Measurements from ENCODE around the gene UQCR11. TPM values are rescaled to one million over a fixed set of nuclear protein-coding genes. Genes with fewer than 3 reads are reported as not detected.
A peak's percentile ranks its signal among the peaks of the same experiment; 100 is the strongest.

UQCR11 gene
- total and polyA plus RNA-seq, 2 experiments from 2014 or later, result 49.3 to 669 TPM

DNA sequence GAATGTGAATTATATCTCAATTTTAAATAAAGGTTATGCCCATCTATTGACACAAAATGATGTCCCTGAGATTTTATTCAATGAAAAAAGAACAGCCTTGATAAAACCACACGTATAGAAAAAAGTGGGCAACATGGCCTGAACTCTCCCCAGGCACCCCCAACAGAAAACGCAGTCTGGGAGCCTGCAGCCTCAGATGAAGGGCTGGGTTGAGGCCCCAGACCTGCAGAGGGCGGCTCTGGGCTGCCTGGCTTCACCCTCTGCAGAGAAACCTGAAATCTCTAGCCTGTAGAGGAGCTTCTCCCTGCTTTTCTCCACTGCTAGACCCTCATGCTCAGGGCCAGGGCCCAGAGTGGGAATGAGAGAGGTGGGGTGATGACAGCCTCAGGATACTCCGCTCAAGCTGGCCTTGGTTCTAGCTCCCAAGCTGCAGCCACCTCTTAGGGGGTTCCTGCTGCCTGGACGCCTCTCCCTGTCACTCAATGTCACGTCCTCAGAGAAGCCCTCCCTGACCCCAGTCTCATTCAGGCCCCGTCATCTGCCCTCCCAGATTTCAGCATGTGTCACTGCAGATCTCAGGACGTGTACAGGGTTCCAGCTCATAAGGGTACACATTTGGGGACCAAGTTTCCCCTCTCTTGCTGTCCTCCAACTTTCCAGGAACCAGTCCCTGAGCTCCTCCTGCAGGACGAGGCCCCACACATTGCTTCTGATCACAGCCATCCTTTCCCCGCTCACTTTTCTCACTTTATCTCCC lies 14.4 kb downstream of the UQCR11 start:
- peaks cover 13% of the 10 kb centered on the region; the same call in 1 of the 2 replicates for H3F3A ChIP-seq (ENCODE audit: insufficient read depth)
- H3K9me2 ChIP-seq (ENCODE audit: insufficient read depth), result no peaks in the 10 kb centered on the region
- in situ Hi-C loops (cut with MboI), result no loop called here
- peak; percentile 57 for DNase-seq
- TF ChIP-seq EZH2phosphoT487 (IDR thresholded peaks at IDR 0.05; ENCODE audit: insufficient read depth, low read depth) (no peak), EZH2 (IDR thresholded peaks at IDR 0.05; ENCODE audit: insufficient read depth, poor library complexity, severe bottlenecking) (no peak)
- no peak overlapping the region for H2AFZ ChIP-seq
- H3K36me3 ChIP-seq (ENCODE audit: low read depth), result no peaks in the 10 kb centered on the region
- peak overlapping the region; percentile 79 for H3K4me2 ChIP-seq (ENCODE audit: unreplicated experiment)
- peaks cover 18% of the 10 kb centered on the region for H3K4me1 ChIP-seq (ENCODE audit: insufficient read depth)
- H3K9me3 ChIP-seq (ENCODE audit: low read depth), result no peaks in the 10 kb centered on the region
- no peaks in the 10 kb centered on the region for H3K27me3 ChIP-seq (replicated peaks; ENCODE audit: insufficient read depth)
- peak overlapping the region; percentile 99 for H3K4me3 ChIP-seq
- H3K79me2 ChIP-seq (ENCODE audit: insufficient read depth), result peaks cover 63% of the 10 kb centered on the region
- no peaks in the 10 kb centered on the region for H4K20me1 ChIP-seq (ENCODE audit: insufficient read depth)
- peak overlapping the region; percentile 90 for H3K27ac ChIP-seq
- WGBS, 2 experiments (ENCODE audit: low coverage in 1 of 2, low lambda C conversion rate in 2 of 2, missing lambda C conversion rate in 2 of 2), result 33 to 37% methylated on average over 10 of the region's 10 CpGs
- H3K9ac ChIP-seq, result peak overlapping the region; percentile 99

- no peak for TF ChIP-seq EZH2 (IDR thresholded peaks at IDR 0.05; ENCODE audit: insufficient read depth, poor library complexity, severe bottlenecking)
- TF ChIP-seq EZH2phosphoT487 (IDR thresholded peaks at IDR 0.05; ENCODE audit: insufficient read depth, low read depth), result no peak
- H3F3A ChIP-seq (ENCODE audit: insufficient read depth), result no peaks in the 10 kb centered on the region
- H3K79me2 ChIP-seq (ENCODE audit: insufficient read depth), result peaks cover 87% of the 10 kb centered on the region
- WGBS, 2 experiments (ENCODE audit: low coverage in 1 of 2, low lambda C conversion rate in 2 of 2, missing lambda C conversion rate in 2 of 2), result 51 to 61% methylated on average over 9 of the region's 9 CpGs
- H3K4me1 ChIP-seq (ENCODE audit: insufficient read depth), result peaks cover 18% of the 10 kb centered on the region
- in situ Hi-C loops (cut with MboI), result no loop called here
- H4K20me1 ChIP-seq (ENCODE audit: insufficient read depth), result no peaks in the 10 kb centered on the region
- H3K27me3 ChIP-seq (replicated peaks; ENCODE audit: insufficient read depth), result no peaks in the 10 kb centered on the region
- no peak overlapping the region for H3K4me2 ChIP-seq (ENCODE audit: unreplicated experiment)
- H3K4me3 ChIP-seq, result no peak overlapping the region
- no peak overlapping the region for H3K9ac ChIP-seq
- no peak overlapping the region for H3K27ac ChIP-seq
- no peak for DNase-seq
- no peak overlapping the region for H2AFZ ChIP-seq
- H3K9me3 ChIP-seq (ENCODE audit: low read depth), result no peaks in the 10 kb centered on the region
- H3K36me3 ChIP-seq (ENCODE audit: low read depth), result peaks cover 5% of the 10 kb centered on the region
- H3K9me2 ChIP-seq (ENCODE audit: insufficient read depth), result no peaks in the 10 kb centered on the region
Observed at GRCh38 chr19:1587872-1588271, 17.4 kb downstream of the UQCR11 start.

DNA sequence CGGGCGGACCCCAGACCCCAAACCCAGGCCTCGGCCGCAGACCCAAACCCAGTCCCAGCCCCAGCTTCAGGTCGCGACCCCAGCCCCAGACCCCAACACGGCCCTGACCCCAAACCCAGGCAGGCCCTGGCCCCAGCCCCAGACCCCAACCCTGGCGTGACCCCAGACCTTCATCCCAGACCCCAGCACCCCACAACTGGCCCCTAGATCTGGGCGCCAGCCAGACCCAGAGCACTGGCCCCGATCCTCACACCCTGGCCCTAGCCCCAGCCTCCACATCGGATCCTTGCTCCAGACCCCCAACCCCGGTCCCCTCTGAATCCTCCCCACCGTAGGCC lies 20.1 kb downstream of the UQCR11 start:
- peaks cover 74% of the 10 kb centered on the region for H3K79me2 ChIP-seq (ENCODE audit: insufficient read depth)
- WGBS, 2 experiments (ENCODE audit: low coverage in 1 of 2, low lambda C conversion rate in 2 of 2, missing lambda C conversion rate in 2 of 2), result 79 to 91% methylated on average over 2 to 13 of the region's 13 CpGs

DNA sequence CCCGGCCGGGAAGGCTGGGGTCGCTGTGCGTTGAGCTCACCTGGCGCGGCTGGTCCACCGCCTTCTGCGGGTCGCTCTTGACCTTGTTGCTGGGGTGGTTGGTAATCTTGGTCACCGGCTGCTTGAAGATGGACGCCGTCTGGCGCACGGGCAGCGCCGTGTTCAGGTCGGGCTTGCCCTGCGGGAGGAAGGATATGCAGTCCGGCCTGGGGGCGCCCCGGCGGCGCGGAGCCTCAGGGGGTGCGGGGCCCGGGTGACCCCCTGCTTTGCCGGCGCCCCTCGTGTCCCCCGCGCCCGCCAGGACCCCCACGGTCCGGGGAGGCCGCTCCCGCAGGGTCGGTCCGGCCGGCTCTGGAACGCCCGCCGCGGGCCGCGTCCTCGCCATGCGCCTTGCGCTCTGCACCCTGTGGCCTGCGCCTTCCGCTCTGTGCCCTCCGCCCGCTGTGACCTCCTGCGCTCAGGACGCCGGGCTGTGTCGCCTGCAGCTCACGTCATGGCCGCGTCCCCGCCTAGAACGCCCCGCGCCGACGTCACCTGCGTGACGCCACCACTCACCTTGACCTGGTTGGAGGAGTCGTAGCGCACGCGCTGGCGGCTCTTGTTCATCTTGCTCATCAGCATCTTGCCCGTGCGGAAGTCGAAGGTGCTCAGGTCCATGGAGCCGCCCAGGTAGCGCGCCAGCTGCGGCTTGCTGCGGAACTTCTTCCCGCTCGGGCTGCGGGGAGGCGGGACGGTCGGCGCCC lies 20.6 kb downstream of the UQCR11 start:
- Histone ChIP-seq H3K4me2 (ENCODE audit: unreplicated experiment) (no peak overlapping the region), H3K36me3 (ENCODE audit: low read depth) (peaks cover 5% of the 10 kb centered on the region), H4K20me1 (ENCODE audit: insufficient read depth) (no peaks in the 10 kb centered on the region), H3K9ac (no peak overlapping the region), H3K9me3 (ENCODE audit: low read depth) (no peaks in the 10 kb centered on the region), H2AFZ (no peak overlapping the region), H3K79me2 (ENCODE audit: insufficient read depth) (peaks cover 68% of the 10 kb centered on the region), H3K27ac (no peak overlapping the region), H3K4me1 (ENCODE audit: insufficient read depth) (peaks cover 4% of the 10 kb centered on the region; the same call in 1 of the 2 replicates), H3K4me3 (no peak overlapping the region), H3K9me2 (ENCODE audit: insufficient read depth) (no peaks in the 10 kb centered on the region), H3F3A (ENCODE audit: insufficient read depth) (no peaks in the 10 kb centered on the region), H3K27me3 (replicated peaks; ENCODE audit: insufficient read depth) (no peaks in the 10 kb centered on the region)
- WGBS, 2 experiments (ENCODE audit: low coverage in 1 of 2, low lambda C conversion rate in 2 of 2, missing lambda C conversion rate in 2 of 2), result 91 to 95% methylated on average over 52 to 87 of the region's 87 CpGs
- in situ Hi-C loops (cut with MboI), result no loop called here
- TF ChIP-seq EZH2phosphoT487 (IDR thresholded peaks at IDR 0.05; ENCODE audit: insufficient read depth, low read depth) (no peak), EZH2 (IDR thresholded peaks at IDR 0.05; ENCODE audit: insufficient read depth, poor library complexity, severe bottlenecking) (no peak)
- no peak for DNase-seq

More for the DNA sequence above, 20.1 kb downstream of the UQCR11 start:
- H3F3A ChIP-seq (ENCODE audit: insufficient read depth), result no peaks in the 10 kb centered on the region
- H3K9me3 ChIP-seq (ENCODE audit: low read depth), result no peaks in the 10 kb centered on the region
- H3K36me3 ChIP-seq (ENCODE audit: low read depth), result peaks cover 5% of the 10 kb centered on the region
- H3K9ac ChIP-seq, result no peak overlapping the region
- peaks cover 9% of the 10 kb centered on the region; the same call in 1 of the 2 replicates for H3K4me1 ChIP-seq (ENCODE audit: insufficient read depth)
- in situ Hi-C loops (cut with MboI), result no loop called here
- TF ChIP-seq EZH2 (IDR thresholded peaks at IDR 0.05; ENCODE audit: insufficient read depth, poor library complexity, severe bottlenecking) (no peak), EZH2phosphoT487 (IDR thresholded peaks at IDR 0.05; ENCODE audit: insufficient read depth, low read depth) (no peak)
- no peak for DNase-seq
- no peaks in the 10 kb centered on the region for H3K9me2 ChIP-seq (ENCODE audit: insufficient read depth)
- no peaks in the 10 kb centered on the region for H3K27me3 ChIP-seq (replicated peaks; ENCODE audit: insufficient read depth)
- H2AFZ ChIP-seq, result no peak overlapping the region
- H3K4me2 ChIP-seq (ENCODE audit: unreplicated experiment), result no peak overlapping the region
- no peaks in the 10 kb centered on the region for H4K20me1 ChIP-seq (ENCODE audit: insufficient read depth)
- no peak overlapping the region for H3K27ac ChIP-seq
- no peak overlapping the region for H3K4me3 ChIP-seq
